Measurements from ENCODE around the gene FUBP3. TPM values are rescaled to one million over a fixed set of nuclear protein-coding genes. Genes with fewer than 3 reads are reported as not detected.
A peak's percentile ranks its signal among the peaks of the same experiment; 100 is the strongest.

The FUBP3 gene
- polyA plus RNA-seq, 1 donor (not counting 4 experiments of a cell fraction or from before 2014, with no cell fraction given) = 39.1 TPM

DNA sequence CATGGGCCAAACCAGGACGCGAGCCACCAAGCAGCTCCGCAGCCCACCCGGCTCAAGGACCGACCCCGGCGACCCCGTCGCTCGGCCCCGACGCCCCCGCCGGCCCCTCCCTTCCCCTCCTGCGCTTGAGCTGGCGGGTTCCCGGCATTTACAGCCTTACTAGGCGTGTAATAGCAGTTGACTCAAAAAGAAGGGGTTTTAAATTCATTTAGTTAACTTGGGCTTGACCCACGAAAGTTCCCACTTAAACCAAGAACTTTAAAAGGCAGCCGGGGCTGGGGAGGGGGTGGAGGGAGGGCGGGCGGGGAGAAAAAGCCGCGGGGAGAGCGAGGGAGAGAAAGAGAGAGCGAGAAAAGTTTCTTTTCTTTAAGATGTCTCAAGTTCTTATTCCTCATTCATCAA lies 85.7 kb downstream of the FUBP3 start:
- FAIRE-seq (no peak), DNase-seq (ENCODE audit: low read depth, low spot score) (no peak)
- no peaks in the 10 kb centered on the region for H3K4me1 ChIP-seq (ENCODE audit: control insufficient read depth, extremely low read depth, insufficient read depth, low read length)
- no peaks in the 10 kb centered on the region for H3K9me1 ChIP-seq (ENCODE audit: control insufficient read depth, extremely low read depth, insufficient read depth, low read length)
- no peak overlapping the region for H2AFZ ChIP-seq (ENCODE audit: control insufficient read depth, low read length)
- no peak overlapping the region for H3K4me3 ChIP-seq (ENCODE audit: control insufficient read depth in 2 of 3, extremely low read depth in 1 of 3, insufficient read depth in 2 of 3, low read depth in 1 of 3, low read length in 3 of 3)
- dilution Hi-C loops (cut with MboI; ENCODE audit: extremely low pct_ligation_motif_present, low sequenced_read_pairs) = no loop called here
- no peaks in the 10 kb centered on the region for H3K79me2 ChIP-seq (ENCODE audit: control insufficient read depth, insufficient read depth, low read length)
- H3K9ac ChIP-seq (ENCODE audit: control insufficient read depth, extremely low read depth, insufficient read depth, low read length) = no peak overlapping the region
- H3K27me3 ChIP-seq (ENCODE audit: control insufficient read depth, extremely low read depth, insufficient read depth, low read length) = peaks cover 87% of the 10 kb centered on the region
- H3K27ac ChIP-seq (ENCODE audit: control insufficient read depth, insufficient read depth, low read length) = no peak overlapping the region
- peaks cover 5% of the 10 kb centered on the region for H4K20me1 ChIP-seq (ENCODE audit: control insufficient read depth, extremely low read depth, insufficient read depth, low read length)
- no peak for TF ChIP-seq EZH2 (IDR thresholded peaks at IDR 0.05; ENCODE audit: low read length)
- TF ChIP-seq, protein P1, sequence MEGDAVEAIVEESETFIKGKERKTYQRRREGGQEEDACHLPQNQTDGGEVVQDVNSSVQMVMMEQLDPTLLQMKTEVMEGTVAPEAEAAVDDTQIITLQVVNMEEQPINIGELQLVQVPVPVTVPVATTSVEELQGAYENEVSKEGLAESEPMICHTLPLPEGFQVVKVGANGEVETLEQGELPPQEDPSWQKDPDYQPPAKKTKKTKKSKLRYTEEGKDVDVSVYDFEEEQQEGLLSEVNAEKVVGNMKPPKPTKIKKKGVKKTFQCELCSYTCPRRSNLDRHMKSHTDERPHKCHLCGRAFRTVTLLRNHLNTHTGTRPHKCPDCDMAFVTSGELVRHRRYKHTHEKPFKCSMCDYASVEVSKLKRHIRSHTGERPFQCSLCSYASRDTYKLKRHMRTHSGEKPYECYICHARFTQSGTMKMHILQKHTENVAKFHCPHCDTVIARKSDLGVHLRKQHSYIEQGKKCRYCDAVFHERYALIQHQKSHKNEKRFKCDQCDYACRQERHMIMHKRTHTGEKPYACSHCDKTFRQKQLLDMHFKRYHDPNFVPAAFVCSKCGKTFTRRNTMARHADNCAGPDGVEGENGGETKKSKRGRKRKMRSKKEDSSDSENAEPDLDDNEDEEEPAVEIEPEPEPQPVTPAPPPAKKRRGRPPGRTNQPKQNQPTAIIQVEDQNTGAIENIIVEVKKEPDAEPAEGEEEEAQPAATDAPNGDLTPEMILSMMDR (optimal IDR thresholded peaks at IDR 0.05 in 1 of 3, IDR thresholded peaks at IDR 0.05 in 1 of 3, conservative IDR thresholded peaks at IDR 0.05 in 1 of 3; ENCODE audit: extremely low read depth in 1 of 3, insufficient read depth in 2 of 3, low read length in 3 of 3) = no peak
- H3K9me3 ChIP-seq (ENCODE audit: control insufficient read depth, low read depth, low read length) = no peaks in the 10 kb centered on the region
- H3K36me3 ChIP-seq (ENCODE audit: control insufficient read depth in 2 of 2, extremely low read depth in 1 of 2, insufficient read depth in 2 of 2, low read length in 2 of 2) = no peaks in the 10 kb centered on the region
- no peak overlapping the region for H3K4me2 ChIP-seq (ENCODE audit: control insufficient read depth, extremely low read depth, insufficient read depth, low read depth, low read length)

DNA sequence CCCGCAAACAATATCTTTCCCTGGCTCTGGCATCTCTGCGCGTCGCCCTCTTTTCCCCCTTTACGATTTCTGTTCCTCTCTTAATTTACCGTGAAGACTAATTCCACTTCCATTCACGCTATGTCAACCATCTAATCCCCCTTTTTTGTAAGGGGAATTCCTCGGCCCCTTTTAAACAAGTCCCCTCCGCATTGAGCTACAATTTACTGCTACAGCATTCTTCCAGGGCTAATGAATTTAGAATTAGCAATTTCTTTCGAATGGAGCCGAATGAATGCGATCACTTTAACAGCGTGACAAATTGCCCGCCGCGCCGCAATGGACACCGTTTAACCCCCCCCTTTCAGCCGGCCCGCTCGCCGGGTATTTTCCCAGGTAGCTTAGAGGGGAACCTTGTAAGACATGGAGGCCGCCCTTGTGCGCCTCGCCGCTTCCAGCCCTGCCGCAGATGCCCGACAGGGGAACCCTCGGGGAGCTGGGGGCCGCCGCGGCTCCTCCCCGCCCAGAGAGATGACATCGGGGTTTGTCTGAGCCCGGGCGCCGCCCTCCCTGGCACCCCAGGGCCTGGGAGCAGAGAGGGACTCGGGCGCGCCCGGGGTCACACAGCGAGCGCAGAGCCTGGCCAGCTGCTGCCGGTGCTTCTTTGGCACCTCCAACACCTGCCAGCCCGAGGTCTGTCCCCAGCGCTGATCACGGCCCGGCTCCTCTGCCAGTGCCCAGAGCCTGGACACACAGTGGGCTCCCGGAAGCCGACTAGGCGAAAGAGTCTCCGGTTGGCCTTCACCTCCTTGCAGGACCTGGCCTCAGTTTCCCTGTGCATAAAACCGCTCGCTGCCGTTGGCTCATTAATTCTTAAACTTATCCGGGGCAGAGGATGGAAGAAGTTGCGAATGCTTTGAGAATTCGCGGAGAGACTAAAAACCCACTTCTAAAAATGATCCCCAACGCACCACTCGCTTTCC lies 86.3 kb downstream of the FUBP3 start:
- Histone ChIP-seq H3K27me3 (ENCODE audit: control insufficient read depth, extremely low read depth, insufficient read depth, low read length) (peaks cover 80% of the 10 kb centered on the region), H3K4me2 (ENCODE audit: control insufficient read depth, extremely low read depth, insufficient read depth, low read depth, low read length) (peak overlapping the region; percentile 2), H3K36me3 (ENCODE audit: control insufficient read depth in 2 of 2, extremely low read depth in 1 of 2, insufficient read depth in 2 of 2, low read length in 2 of 2) (no peaks in the 10 kb centered on the region), H3K9ac (ENCODE audit: control insufficient read depth, extremely low read depth, insufficient read depth, low read length) (no peak overlapping the region), H3K4me3 (ENCODE audit: control insufficient read depth in 2 of 3, extremely low read depth in 1 of 3, insufficient read depth in 2 of 3, low read depth in 1 of 3, low read length in 3 of 3) (no peak overlapping the region), H3K79me2 (ENCODE audit: control insufficient read depth, insufficient read depth, low read length) (no peaks in the 10 kb centered on the region), H3K27ac (ENCODE audit: control insufficient read depth, insufficient read depth, low read length) (no peak overlapping the region), H2AFZ (ENCODE audit: control insufficient read depth, low read length) (no peak overlapping the region), H4K20me1 (ENCODE audit: control insufficient read depth, extremely low read depth, insufficient read depth, low read length) (peaks cover 5% of the 10 kb centered on the region), H3K9me3 (ENCODE audit: control insufficient read depth, low read depth, low read length) (no peaks in the 10 kb centered on the region), H3K4me1 (ENCODE audit: control insufficient read depth, extremely low read depth, insufficient read depth, low read length) (no peaks in the 10 kb centered on the region), H3K9me1 (ENCODE audit: control insufficient read depth, extremely low read depth, insufficient read depth, low read length) (no peaks in the 10 kb centered on the region)
- dilution Hi-C loops (cut with MboI; ENCODE audit: extremely low pct_ligation_motif_present, low sequenced_read_pairs) = no loop called here
- DNase-seq (ENCODE audit: low read depth, low spot score) (no peak), FAIRE-seq (no peak)
- TF ChIP-seq, protein P1 (optimal IDR thresholded peaks at IDR 0.05 in 1 of 3, IDR thresholded peaks at IDR 0.05 in 1 of 3, conservative IDR thresholded peaks at IDR 0.05 in 1 of 3; ENCODE audit: extremely low read depth in 1 of 3, insufficient read depth in 2 of 3, low read length in 3 of 3) = no peak
- peak; percentile 99 for TF ChIP-seq EZH2 (IDR thresholded peaks at IDR 0.05; ENCODE audit: low read length)
